HCT116 (cell line): Measurements from ENCODE around the gene TFCP2. TPM values are rescaled to one million over a fixed set of nuclear protein-coding genes. Genes with fewer than 3 reads are reported as not detected.

Source experiments
- ATAC-seq: fragments of 200-7000 bp; cut with Tn5 transposase; 2 replicates; pipeline ENCODE4 v1.9.1; 2020; ENCODE audit warnings: mild to moderate bottlenecking, moderate library complexity
- BruUV-seq: library from RNA; stranded (reverse); fragments of 400-500 nt; replicated peaks from 2 replicates; lab custom pipeline; 2021; lab: Mats Ljungman, UMichigan
- CTCF ChIA-PET: fragments of 300-600 bp; sonication (Branson Sonifier 250); formaldehyde crosslinking; loops from one replicate; lab custom pipeline; 2021; ENCODE audit warnings: antibody characterized with exemption; lab: Charles Lee
- POLR2A ChIA-PET: fragments of 300-600, 350-600 bp; sonication (Branson Sonifier 250); formaldehyde crosslinking; loops from one replicate; lab custom pipeline; 2021; ENCODE audit warnings: antibody characterized with exemption; lab: Charles Lee
- RAD21 ChIA-PET, 2 experiments: fragments of 300-600 bp; sonication (Branson Sonifier 250); formaldehyde crosslinking; loops; one replicate each; lab custom pipeline; 2023; ENCODE audit warnings: low total read pairs in 2 of 2; ENCODE audit not compliant: uncharacterized antibody in 2 of 2, unreplicated experiment in 2 of 2, low non-redundant PET in 1 of 2; lab: Charles Lee
- DNase-seq: peaks from one replicate; pipeline ENCODE4 v3.0.0-alpha.2; 2010; ENCODE audit warnings: low read depth, low spot score
- H2AFZ ChIP-seq: fragments of 200-600 bp; shearing (Covaris generic), sonication (generic); 2 replicates; pipeline ENCODE4 v1.6.1; 2017; ENCODE audit warnings: low read depth, mixed run types, mixed read lengths, antibody characterized with exemption, low read length; ENCODE audit not compliant: poor library complexity, severe bottlenecking
- H3K27ac ChIP-seq: 2 replicates; pipeline ENCODE4 v1.5.1; 2012; ENCODE audit warnings: low read depth, low read length
- H3K27me3 ChIP-seq: fragments of 200-600 bp; sonication (generic); 2 replicates; pipeline ENCODE4 v1.6.1; 2016; ENCODE audit warnings: mixed run types, low read length, mixed read lengths; ENCODE audit not compliant: insufficient read depth
- H3K36me3 ChIP-seq, 2 experiments: fragments of 200-500 bp in 1 of 2; fragments of 200-600 bp in 1 of 2; sonication (Bioruptor generic) in 1 of 2; sonication (generic) in 1 of 2; 2 replicates each; pipeline versions ENCODE4 v1.5.1 to v1.6.1; 2014 to 2016; ENCODE audit warnings: low read length in 2 of 2, inconsistent platforms in 1 of 2, mixed read lengths in 1 of 2, mixed run types in 1 of 2; ENCODE audit not compliant: insufficient read depth in 2 of 2, control insufficient read depth in 1 of 2
- H3K4me1 ChIP-seq, 2 experiments: fragments of 200-600 bp in 1 of 2; sonication (generic) in 1 of 2; 2 replicates each; pipeline versions ENCODE4 v1.5.1 to v1.6.1; 2012 to 2017; ENCODE audit warnings: low read length in 2 of 2, inconsistent platforms in 1 of 2, mild to moderate bottlenecking in 1 of 2, mixed read lengths in 1 of 2, mixed run types in 1 of 2, moderate library complexity in 1 of 2; ENCODE audit not compliant: insufficient read depth in 2 of 2, control insufficient read depth in 1 of 2
- H3K4me2 ChIP-seq: fragments of 200-600 bp; sonication (generic); 2 replicates; pipeline ENCODE4 v1.6.1; 2017; ENCODE audit warnings: mixed run types, low read length, mixed read lengths
- H3K4me3 ChIP-seq, 2 experiments: fragments of 200-600 bp in 1 of 2; sonication (generic) in 1 of 2; replicated peaks in 1 of 2; 2 replicates each; pipeline ENCODE4 v1.5.1; 2011 to 2016; ENCODE audit warnings: low read length in 2 of 2, control low read depth in 1 of 2, low read depth in 1 of 2, mild to moderate bottlenecking in 1 of 2, mixed read lengths in 1 of 2, mixed run types in 1 of 2
- H3K79me2 ChIP-seq: fragments of 200-600 bp; sonication (generic); 2 replicates; pipeline ENCODE4 v1.6.1; 2017; ENCODE audit warnings: mild to moderate bottlenecking, mixed run types, low read length, moderate library complexity, mixed read lengths; ENCODE audit not compliant: insufficient read depth
- H3K9ac ChIP-seq: fragments of 200-600 bp; sonication (generic); 2 replicates; pipeline ENCODE4 v1.6.1; 2016; ENCODE audit warnings: low read length, mixed read lengths
- H3K9me2 ChIP-seq: fragments of 200-600 bp; sonication (generic), shearing (Covaris generic); 2 replicates; pipeline ENCODE4 v1.6.1; 2017; ENCODE audit warnings: mixed run types, mild to moderate bottlenecking, moderate library complexity; ENCODE audit not compliant: insufficient read depth
- H3K9me3 ChIP-seq, 2 experiments: fragments of 200-500 bp in 1 of 2; fragments of 200-600 bp in 1 of 2; sonication (Bioruptor generic) in 1 of 2; sonication (generic) in 1 of 2; 2 replicates each; pipeline ENCODE4 v1.6.1; 2014 to 2017; ENCODE audit warnings: low read length in 2 of 2, mixed read lengths in 2 of 2, inconsistent platforms in 1 of 2, low read depth in 1 of 2, mild to moderate bottlenecking in 1 of 2, mixed run types in 1 of 2, moderate library complexity in 1 of 2; ENCODE audit not compliant: control insufficient read depth in 1 of 2, insufficient read depth in 1 of 2
- H4K20me1 ChIP-seq: fragments of 200-600 bp; sonication (generic), shearing (Covaris generic); 2 replicates; pipeline ENCODE4 v1.6.1; 2017; ENCODE audit warnings: mixed run types, mild to moderate bottlenecking, moderate library complexity; ENCODE audit not compliant: insufficient read depth
- EZH2 ChIP-seq: fragments of 200-600 bp; sonication (generic); IDR thresholded peaks from 2 replicates; pipeline ENCODE4 v1.6.1; 2017; ENCODE audit warnings: antibody characterized with exemption, mixed run types
- EZH2phosphoT487 ChIP-seq: fragments of 200-600 bp; IDR thresholded peaks from 2 replicates; pipeline ENCODE4 v1.6.1; 2018; ENCODE audit warnings: antibody characterized with exemption, borderline replicate concordance
- FOSL1 ChIP-seq: IDR thresholded peaks from 2 replicates; pipeline ENCODE4 v1.6.1; 2012; ENCODE audit warnings: low read depth
- RAD21 ChIP-seq: IDR thresholded peaks from 2 replicates; pipeline ENCODE4 v1.6.1; 2012; ENCODE audit warnings: low read depth, mild to moderate bottlenecking
- SIN3A ChIP-seq: IDR thresholded peaks from 2 replicates; pipeline ENCODE4 v1.6.1; 2012; ENCODE audit warnings: low read depth
- SP1 ChIP-seq: IDR thresholded peaks from 2 replicates; pipeline ENCODE4 v1.6.1; 2012; ENCODE audit warnings: low read depth
- SRF ChIP-seq: IDR thresholded peaks from 2 replicates; pipeline ENCODE4 v1.6.1; 2012; ENCODE audit warnings: low read depth
- ZBTB33 ChIP-seq: IDR thresholded peaks from 2 replicates; pipeline ENCODE4 v1.6.1; 2011; ENCODE audit warnings: mild to moderate bottlenecking, low read length, moderate library complexity; ENCODE audit not compliant: insufficient replicate concordance; ENCODE audit errors: extremely low read depth
- intact Hi-C: fragments of 100-400 bp; cut with micrococcal nuclease; formaldehyde crosslinking; loops from 2 replicates; pipeline ENCODE4 v1.10.0; 2022
- total RNA-seq: library from RNA; stranded (reverse); gene quantifications from one replicate; pipeline ENCODE4 v1.2.1, GENCODE V29; 2021; ENCODE audit not compliant: unreplicated experiment
- TF ChIP-seq, protein P1 (sequence below): IDR thresholded peaks from 2 replicates; pipeline ENCODE4 v1.6.1; 2012

The TFCP2 gene
- total RNA-seq, 1 experiment from 2014 or later: 31.6 TPM

DNA sequence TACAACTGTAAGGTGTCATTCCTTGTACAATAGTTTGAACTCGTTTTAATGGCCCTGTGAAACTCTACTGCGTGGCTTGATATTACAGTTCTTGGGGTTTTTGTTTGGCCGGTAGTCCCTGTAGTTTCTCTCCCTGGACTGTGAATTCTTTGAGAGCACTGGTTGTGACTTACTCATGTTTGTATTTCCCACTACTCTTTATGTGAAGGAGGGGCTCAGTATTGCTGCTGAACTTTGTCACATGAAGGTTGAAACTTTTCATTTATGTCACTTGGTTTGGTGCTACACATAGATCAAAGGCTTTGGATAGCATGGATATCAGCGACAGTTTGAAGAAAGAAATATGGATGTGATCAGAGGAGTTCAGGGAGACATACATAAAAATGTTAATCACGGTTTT lies 46.4 kb upstream of the TFCP2 start:
- ChIA-PET RAD21 (no interaction called here), CTCF (interaction anchor here (1.6 to 1.9 kb wide), 3 partner anchors 11 to 454 kb away, joined by 3 to 7 read pairs (median 5); no protein-coding TSS in a partner anchor), POLR2A (interaction anchor here (1.2 kb wide), 1 partner anchor 51 kb away, joined by 3 read pairs; the partner anchor contains the start of gene SMAGP)
- H3K4me2 ChIP-seq: peak overlapping the region; percentile 90; the same call in 1 of the 2 replicates
- ATAC-seq (no peak), DNase-seq (no peak)
- H3K79me2 ChIP-seq: no peaks in the 10 kb centered on the region
- no peak overlapping the region for H3K9ac ChIP-seq
- H3K27ac ChIP-seq: no peak overlapping the region
- H3K9me3 ChIP-seq: no peaks in the 10 kb centered on the region
- H3K27me3 ChIP-seq: no peaks in the 10 kb centered on the region
- H3K9me2 ChIP-seq: no peaks in the 10 kb centered on the region
- no TSS peak for BruUV-seq
- TF ChIP-seq SP1 (no peak), EZH2phosphoT487 (no peak), FOSL1 (no peak), RAD21 (no peak), SRF (no peak), EZH2 (no peak), ZBTB33 (no peak), SIN3A (no peak)
- TF ChIP-seq, protein P1, sequence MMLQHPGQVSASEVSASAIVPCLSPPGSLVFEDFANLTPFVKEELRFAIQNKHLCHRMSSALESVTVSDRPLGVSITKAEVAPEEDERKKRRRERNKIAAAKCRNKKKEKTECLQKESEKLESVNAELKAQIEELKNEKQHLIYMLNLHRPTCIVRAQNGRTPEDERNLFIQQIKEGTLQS: no peak
- H3K4me3 ChIP-seq: no peak overlapping the region
- no peaks in the 10 kb centered on the region for H3K36me3 ChIP-seq
- no peak overlapping the region for H2AFZ ChIP-seq
- intact Hi-C loops: loop anchor here (10.0 kb wide), 1 partner anchor 135 kb away; the partner anchor contains the start of gene CSRNP2
- peaks cover 6 to 18% of the 10 kb centered on the region in 2 experiments; a peak in 3 of 4 replicates for H3K4me1 ChIP-seq
- no peaks in the 10 kb centered on the region for H4K20me1 ChIP-seq
